Lower leg skin (tissue), 3 donors: ENCODE measurements around the gene LCE3A.

Experiments
- POLR2A ChIP-seq, 2 donors: fragments of 450-650 bp; IDR thresholded peaks; one replicate each; pipeline ENCODE4 v1.6.1; 2016 to 2017; ENCODE audit warnings: antibody characterized with exemption in 2 of 2, mild to moderate bottlenecking in 1 of 2, moderate library complexity in 1 of 2
- TF ChIP-seq, protein P1 (sequence below), 3 donors: fragments of 450-650 bp; IDR thresholded peaks; one replicate each; pipeline ENCODE4 v1.5.1; 2016; ENCODE audit warnings: antibody characterized with exemption in 3 of 3, mild to moderate bottlenecking in 3 of 3, moderate library complexity in 2 of 3

- TF ChIP-seq, protein P1, sequence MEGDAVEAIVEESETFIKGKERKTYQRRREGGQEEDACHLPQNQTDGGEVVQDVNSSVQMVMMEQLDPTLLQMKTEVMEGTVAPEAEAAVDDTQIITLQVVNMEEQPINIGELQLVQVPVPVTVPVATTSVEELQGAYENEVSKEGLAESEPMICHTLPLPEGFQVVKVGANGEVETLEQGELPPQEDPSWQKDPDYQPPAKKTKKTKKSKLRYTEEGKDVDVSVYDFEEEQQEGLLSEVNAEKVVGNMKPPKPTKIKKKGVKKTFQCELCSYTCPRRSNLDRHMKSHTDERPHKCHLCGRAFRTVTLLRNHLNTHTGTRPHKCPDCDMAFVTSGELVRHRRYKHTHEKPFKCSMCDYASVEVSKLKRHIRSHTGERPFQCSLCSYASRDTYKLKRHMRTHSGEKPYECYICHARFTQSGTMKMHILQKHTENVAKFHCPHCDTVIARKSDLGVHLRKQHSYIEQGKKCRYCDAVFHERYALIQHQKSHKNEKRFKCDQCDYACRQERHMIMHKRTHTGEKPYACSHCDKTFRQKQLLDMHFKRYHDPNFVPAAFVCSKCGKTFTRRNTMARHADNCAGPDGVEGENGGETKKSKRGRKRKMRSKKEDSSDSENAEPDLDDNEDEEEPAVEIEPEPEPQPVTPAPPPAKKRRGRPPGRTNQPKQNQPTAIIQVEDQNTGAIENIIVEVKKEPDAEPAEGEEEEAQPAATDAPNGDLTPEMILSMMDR (IDR thresholded peaks at IDR 0.05): no peak
- no peak for TF ChIP-seq POLR2A (IDR thresholded peaks at IDR 0.05)
These were observed 7.7 kb upstream of the LCE3A start for GRCh38 chr1:152630596-152630995.
